HCT116 (cell line): ENCODE measurements around the gene THUMPD3. TPM values are rescaled to one million over a fixed set of nuclear protein-coding genes. Genes with fewer than 3 reads are reported as not detected.

Experiments
- ATAC-seq: fragments of 200-7000 bp; cut with Tn5 transposase; 2 replicates; pipeline ENCODE4 v1.9.1; 2020; ENCODE audit warnings: mild to moderate bottlenecking, moderate library complexity
- BruUV-seq: library from RNA; stranded (reverse); fragments of 400-500 nt; replicated peaks from 2 replicates; lab custom pipeline; 2021; lab: Mats Ljungman, UMichigan
- CTCF ChIA-PET: fragments of 300-600 bp; sonication (Branson Sonifier 250); formaldehyde crosslinking; loops from one replicate; lab custom pipeline; 2021; ENCODE audit warnings: antibody characterized with exemption; lab: Charles Lee
- POLR2A ChIA-PET: fragments of 300-600, 350-600 bp; sonication (Branson Sonifier 250); formaldehyde crosslinking; loops from one replicate; lab custom pipeline; 2021; ENCODE audit warnings: antibody characterized with exemption; lab: Charles Lee
- RAD21 ChIA-PET, 2 experiments: fragments of 300-600 bp; sonication (Branson Sonifier 250); formaldehyde crosslinking; loops; one replicate each; lab custom pipeline; 2023; ENCODE audit warnings: low total read pairs in 2 of 2; ENCODE audit not compliant: uncharacterized antibody in 2 of 2, unreplicated experiment in 2 of 2, low non-redundant PET in 1 of 2; lab: Charles Lee
- DNase-seq: peaks from one replicate; pipeline ENCODE4 v3.0.0-alpha.2; 2010; ENCODE audit warnings: low read depth, low spot score
- H2AFZ ChIP-seq: fragments of 200-600 bp; shearing (Covaris generic), sonication (generic); 2 replicates; pipeline ENCODE4 v1.6.1; 2017; ENCODE audit warnings: low read depth, mixed run types, mixed read lengths, antibody characterized with exemption, low read length; ENCODE audit not compliant: poor library complexity, severe bottlenecking
- H3K27ac ChIP-seq: 2 replicates; pipeline ENCODE4 v1.5.1; 2012; ENCODE audit warnings: low read depth, low read length
- H3K27me3 ChIP-seq: fragments of 200-600 bp; sonication (generic); 2 replicates; pipeline ENCODE4 v1.6.1; 2016; ENCODE audit warnings: mixed run types, low read length, mixed read lengths; ENCODE audit not compliant: insufficient read depth
- H3K36me3 ChIP-seq, 2 experiments: fragments of 200-500 bp in 1 of 2; fragments of 200-600 bp in 1 of 2; sonication (Bioruptor generic) in 1 of 2; sonication (generic) in 1 of 2; 2 replicates each; pipeline versions ENCODE4 v1.5.1 to v1.6.1; 2014 to 2016; ENCODE audit warnings: low read length in 2 of 2, inconsistent platforms in 1 of 2, mixed read lengths in 1 of 2, mixed run types in 1 of 2; ENCODE audit not compliant: insufficient read depth in 2 of 2, control insufficient read depth in 1 of 2
- H3K4me1 ChIP-seq, 2 experiments: fragments of 200-600 bp in 1 of 2; sonication (generic) in 1 of 2; 2 replicates each; pipeline versions ENCODE4 v1.5.1 to v1.6.1; 2012 to 2017; ENCODE audit warnings: low read length in 2 of 2, inconsistent platforms in 1 of 2, mild to moderate bottlenecking in 1 of 2, mixed read lengths in 1 of 2, mixed run types in 1 of 2, moderate library complexity in 1 of 2; ENCODE audit not compliant: insufficient read depth in 2 of 2, control insufficient read depth in 1 of 2
- H3K4me2 ChIP-seq: fragments of 200-600 bp; sonication (generic); 2 replicates; pipeline ENCODE4 v1.6.1; 2017; ENCODE audit warnings: mixed run types, low read length, mixed read lengths
- H3K4me3 ChIP-seq, 2 experiments: fragments of 200-600 bp in 1 of 2; sonication (generic) in 1 of 2; replicated peaks in 1 of 2; 2 replicates each; pipeline ENCODE4 v1.5.1; 2011 to 2016; ENCODE audit warnings: low read length in 2 of 2, control low read depth in 1 of 2, low read depth in 1 of 2, mild to moderate bottlenecking in 1 of 2, mixed read lengths in 1 of 2, mixed run types in 1 of 2
- H3K79me2 ChIP-seq: fragments of 200-600 bp; sonication (generic); 2 replicates; pipeline ENCODE4 v1.6.1; 2017; ENCODE audit warnings: mild to moderate bottlenecking, mixed run types, low read length, moderate library complexity, mixed read lengths; ENCODE audit not compliant: insufficient read depth
- H3K9ac ChIP-seq: fragments of 200-600 bp; sonication (generic); 2 replicates; pipeline ENCODE4 v1.6.1; 2016; ENCODE audit warnings: low read length, mixed read lengths
- H3K9me2 ChIP-seq: fragments of 200-600 bp; sonication (generic), shearing (Covaris generic); 2 replicates; pipeline ENCODE4 v1.6.1; 2017; ENCODE audit warnings: mixed run types, mild to moderate bottlenecking, moderate library complexity; ENCODE audit not compliant: insufficient read depth
- H3K9me3 ChIP-seq, 2 experiments: fragments of 200-500 bp in 1 of 2; fragments of 200-600 bp in 1 of 2; sonication (Bioruptor generic) in 1 of 2; sonication (generic) in 1 of 2; 2 replicates each; pipeline ENCODE4 v1.6.1; 2014 to 2017; ENCODE audit warnings: low read length in 2 of 2, mixed read lengths in 2 of 2, inconsistent platforms in 1 of 2, low read depth in 1 of 2, mild to moderate bottlenecking in 1 of 2, mixed run types in 1 of 2, moderate library complexity in 1 of 2; ENCODE audit not compliant: control insufficient read depth in 1 of 2, insufficient read depth in 1 of 2
- H4K20me1 ChIP-seq: fragments of 200-600 bp; sonication (generic), shearing (Covaris generic); 2 replicates; pipeline ENCODE4 v1.6.1; 2017; ENCODE audit warnings: mixed run types, mild to moderate bottlenecking, moderate library complexity; ENCODE audit not compliant: insufficient read depth
- CBX3 ChIP-seq: IDR thresholded peaks from 2 replicates; pipeline ENCODE4 v1.6.1; 2012; ENCODE audit warnings: low read depth
- CEBPB ChIP-seq: IDR thresholded peaks from 2 replicates; pipeline ENCODE4 v1.6.1; 2012; ENCODE audit warnings: low read depth
- ELF1 ChIP-seq: IDR thresholded peaks from 2 replicates; pipeline ENCODE4 v1.6.1; 2012; ENCODE audit warnings: low read depth, borderline replicate concordance
- EZH2phosphoT487 ChIP-seq: fragments of 200-600 bp; IDR thresholded peaks from 2 replicates; pipeline ENCODE4 v1.6.1; 2018; ENCODE audit warnings: antibody characterized with exemption, borderline replicate concordance
- JUND ChIP-seq: IDR thresholded peaks from 2 replicates; pipeline ENCODE4 v1.6.1; 2012
- POLR2A ChIP-seq: IDR thresholded peaks from 2 replicates; pipeline ENCODE4 v1.7.0; 2011; ENCODE audit warnings: borderline replicate concordance; ENCODE audit not compliant: insufficient read depth, insufficient read length; ENCODE audit errors: extremely low read depth
- POLR2AphosphoS5 ChIP-seq: IDR thresholded peaks from 2 replicates; pipeline ENCODE4 v1.6.1; 2011; ENCODE audit warnings: mild to moderate bottlenecking, low read depth, low read length, moderate library complexity
- REST ChIP-seq: IDR thresholded peaks from 2 replicates; pipeline ENCODE4 v1.6.1; 2012; ENCODE audit warnings: low read depth
- TCF7L2 ChIP-seq: IDR thresholded peaks from 2 replicates; pipeline ENCODE4 v1.7.0; 2011; ENCODE audit warnings: borderline replicate concordance, inconsistent platforms; ENCODE audit not compliant: insufficient read depth, insufficient read length; ENCODE audit errors: extremely low read depth
- ZFX ChIP-seq: fragments of 450-650 bp; IDR thresholded peaks from 2 replicates; pipeline ENCODE4 v1.6.1; 2017
- ZNF274 ChIP-seq: fragments of 200-500 bp; sonication (Bioruptor generic); IDR thresholded peaks from 2 replicates; pipeline ENCODE4 v1.6.1; 2014; ENCODE audit warnings: mild to moderate bottlenecking, low read depth, low read length, inconsistent platforms
- intact Hi-C: fragments of 100-400 bp; cut with micrococcal nuclease; formaldehyde crosslinking; loops from 2 replicates; pipeline ENCODE4 v1.10.0; 2022
- total RNA-seq: library from RNA; stranded (reverse); gene quantifications from one replicate; pipeline ENCODE4 v1.2.1, GENCODE V29; 2021; ENCODE audit not compliant: unreplicated experiment
- TF ChIP-seq, protein P1 (sequence below): IDR thresholded peaks from 2 replicates; pipeline ENCODE4 v1.6.1; 2012

The THUMPD3 gene
- total RNA-seq, 1 experiment from 2014 or later = 79.5 TPM

DNA sequence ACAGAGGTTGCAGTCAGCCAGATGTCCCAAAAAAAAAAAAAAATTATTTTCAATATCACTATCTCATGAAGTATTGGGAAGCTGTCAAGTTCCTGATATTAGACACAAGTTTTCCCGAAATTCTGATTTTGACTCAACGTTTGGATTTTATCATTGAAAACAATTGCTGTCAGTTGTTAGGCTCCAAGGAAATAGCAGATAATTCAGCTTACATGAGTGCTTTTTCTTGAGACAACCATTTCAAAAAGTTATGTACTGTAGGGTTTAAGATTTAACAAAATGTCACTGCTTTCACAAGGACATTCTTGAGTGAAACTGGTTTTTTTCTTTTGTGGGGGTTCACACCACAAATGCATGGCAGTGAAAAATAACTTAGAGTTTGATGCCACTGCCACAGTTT lies 25.3 kb downstream of the THUMPD3 start:
- H3K79me2 ChIP-seq = peaks cover 61% of the 10 kb centered on the region

More for the DNA sequence above, 25.3 kb downstream of the THUMPD3 start:
- no peaks in the 10 kb centered on the region for H3K9me3 ChIP-seq
- RAD21 ChIA-PET = no interaction called here
- no peaks in the 10 kb centered on the region for H3K4me1 ChIP-seq
- BruUV-seq = no TSS peak
- CTCF ChIA-PET = no interaction called here
- no peak overlapping the region for H3K4me2 ChIP-seq
- no peak overlapping the region for H3K9ac ChIP-seq
- intact Hi-C loops = loop anchor here (5.0 kb wide), 1 partner anchor 34 kb away; no protein-coding TSS in a partner anchor
- peaks cover 7% of the 10 kb centered on the region; the same call in 1 of the 2 replicates for H4K20me1 ChIP-seq
- no peak for DNase-seq
- no peaks in the 10 kb centered on the region for H3K27me3 ChIP-seq
- ATAC-seq = no peak
- no peak overlapping the region for H3K4me3 ChIP-seq
- POLR2A ChIA-PET = interaction anchor here (1.4 kb wide), 1 partner anchor 8 kb away, joined by 8 read pairs; the partner anchor contains the start of gene SETD5
- no peak overlapping the region for H3K27ac ChIP-seq
- TF ChIP-seq CBX3 (no peak), JUND (no peak), POLR2AphosphoS5 (no peak), POLR2A (no peak), EZH2phosphoT487 (no peak), CEBPB (no peak), ZFX (no peak), TCF7L2 (no peak), ZNF274 (no peak), REST (no peak), ELF1 (no peak)
- TF ChIP-seq, protein P1, sequence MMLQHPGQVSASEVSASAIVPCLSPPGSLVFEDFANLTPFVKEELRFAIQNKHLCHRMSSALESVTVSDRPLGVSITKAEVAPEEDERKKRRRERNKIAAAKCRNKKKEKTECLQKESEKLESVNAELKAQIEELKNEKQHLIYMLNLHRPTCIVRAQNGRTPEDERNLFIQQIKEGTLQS = no peak
- no peak overlapping the region for H2AFZ ChIP-seq
- H3K36me3 ChIP-seq = peaks cover 37 to 77% of the 10 kb centered on the region in 2 experiments
- no peaks in the 10 kb centered on the region for H3K9me2 ChIP-seq
